ENCODE data around the gene CFAP45. TPM values are rescaled to one million over a fixed set of nuclear protein-coding genes. Genes with fewer than 3 reads are reported as not detected.

CFAP45 gene
- 1 to 10 TPM in 1 of 3 donors, under 1 TPM in 2; 0.82 to 1.2 (median 0.82) TPM for total RNA-seq

GRCh38 chr1:159900086-159900680, at the start of gene CFAP45:
CFAP45 (minus strand) TSS chr1:159900165; CDS start chr1:159900098, 67 bp downstream.
- Mint-ChIP-seq H3K4me1 (ENCODE audit: low read depth) (no peaks in the 10 kb centered on the region), H3K36me3 (ENCODE audit: insufficient read depth) (no peaks in the 10 kb centered on the region), H3K9me3 (no peaks in the 10 kb centered on the region), H3K27me3 (ENCODE audit: low read depth) (no peaks in the 10 kb centered on the region), H3K4me3 (no peak within 1 kb of the TSS)
- ATAC-seq: no peak
- DNase-seq: no peak

GRCh38 chr1:159949123-159949522, 49.2 kb upstream of the CFAP45 start:
- Mint-ChIP-seq H3K9me3 (no peaks in the 10 kb centered on the region), H3K27me3 (ENCODE audit: low read depth) (peaks cover 29% of the 10 kb centered on the region), H3K4me1 (ENCODE audit: low read depth) (peaks cover 8% of the 10 kb centered on the region), H3K4me3 (no peak overlapping the region), H3K36me3 (ENCODE audit: insufficient read depth) (no peaks in the 10 kb centered on the region)
- DNase-seq (no peak), ATAC-seq (no peak)

DNA sequence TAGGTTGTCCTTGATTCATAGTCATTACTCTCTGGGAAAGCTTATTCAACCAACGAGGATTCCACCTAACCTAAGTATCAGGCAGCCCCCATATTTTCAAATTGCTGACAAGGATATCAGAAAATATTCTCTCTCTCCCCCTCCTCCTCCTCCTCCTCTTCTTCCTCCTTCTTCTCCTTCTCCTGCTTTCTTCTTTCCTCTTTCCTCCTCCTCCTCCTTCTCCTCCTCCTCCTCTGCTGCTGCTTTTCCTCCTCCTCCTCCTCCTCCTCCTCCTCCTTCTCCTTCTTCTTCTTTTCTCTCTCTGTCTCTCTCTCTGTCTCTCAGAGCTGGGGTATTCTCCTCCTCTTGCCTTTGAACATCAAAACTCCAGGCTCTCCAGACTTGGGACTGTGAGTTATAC, 48.0 kb upstream of the CFAP45 start:
- H3K9me3 Mint-ChIP-seq: no peaks in the 10 kb centered on the region
- peaks cover 34% of the 10 kb centered on the region for H3K27me3 Mint-ChIP-seq (ENCODE audit: low read depth)
- H3K4me3 Mint-ChIP-seq: no peak overlapping the region
- no peak for ATAC-seq
- no peaks in the 10 kb centered on the region for H3K36me3 Mint-ChIP-seq (ENCODE audit: insufficient read depth)
- no peak for DNase-seq
- peaks cover 8% of the 10 kb centered on the region for H3K4me1 Mint-ChIP-seq (ENCODE audit: low read depth)

GRCh38 chr1:159946242-159947187, 46.5 kb upstream of the CFAP45 start:
- peaks cover 38% of the 10 kb centered on the region for H3K27me3 Mint-ChIP-seq (ENCODE audit: low read depth)
- ATAC-seq: no peak
- peaks cover 8% of the 10 kb centered on the region for H3K4me1 Mint-ChIP-seq (ENCODE audit: low read depth)
- no peaks in the 10 kb centered on the region for H3K36me3 Mint-ChIP-seq (ENCODE audit: insufficient read depth)
- H3K4me3 Mint-ChIP-seq: peak overlapping the region; percentile 71
- H3K9me3 Mint-ChIP-seq: no peaks in the 10 kb centered on the region
- DNase-seq: no peak

- peaks cover 38% of the 10 kb centered on the region for H3K27me3 Mint-ChIP-seq (ENCODE audit: low read depth)
- H3K4me1 Mint-ChIP-seq (ENCODE audit: low read depth): peaks cover 8% of the 10 kb centered on the region
- H3K9me3 Mint-ChIP-seq: no peaks in the 10 kb centered on the region
- DNase-seq (peak; percentile 77), ATAC-seq (peak; percentile 98)
- no peaks in the 10 kb centered on the region for H3K36me3 Mint-ChIP-seq (ENCODE audit: insufficient read depth)
- H3K4me3 Mint-ChIP-seq: peak within 1 kb of the TSS; percentile 71
Measured at GRCh38 chr1:159945483-159946241, 45.7 kb upstream of the CFAP45 start, which contains the start of gene IGSF9. IGSF9 (minus strand) TSS chr1:159945613; CDS start chr1:159943454, 2,159 bp downstream.

DNA sequence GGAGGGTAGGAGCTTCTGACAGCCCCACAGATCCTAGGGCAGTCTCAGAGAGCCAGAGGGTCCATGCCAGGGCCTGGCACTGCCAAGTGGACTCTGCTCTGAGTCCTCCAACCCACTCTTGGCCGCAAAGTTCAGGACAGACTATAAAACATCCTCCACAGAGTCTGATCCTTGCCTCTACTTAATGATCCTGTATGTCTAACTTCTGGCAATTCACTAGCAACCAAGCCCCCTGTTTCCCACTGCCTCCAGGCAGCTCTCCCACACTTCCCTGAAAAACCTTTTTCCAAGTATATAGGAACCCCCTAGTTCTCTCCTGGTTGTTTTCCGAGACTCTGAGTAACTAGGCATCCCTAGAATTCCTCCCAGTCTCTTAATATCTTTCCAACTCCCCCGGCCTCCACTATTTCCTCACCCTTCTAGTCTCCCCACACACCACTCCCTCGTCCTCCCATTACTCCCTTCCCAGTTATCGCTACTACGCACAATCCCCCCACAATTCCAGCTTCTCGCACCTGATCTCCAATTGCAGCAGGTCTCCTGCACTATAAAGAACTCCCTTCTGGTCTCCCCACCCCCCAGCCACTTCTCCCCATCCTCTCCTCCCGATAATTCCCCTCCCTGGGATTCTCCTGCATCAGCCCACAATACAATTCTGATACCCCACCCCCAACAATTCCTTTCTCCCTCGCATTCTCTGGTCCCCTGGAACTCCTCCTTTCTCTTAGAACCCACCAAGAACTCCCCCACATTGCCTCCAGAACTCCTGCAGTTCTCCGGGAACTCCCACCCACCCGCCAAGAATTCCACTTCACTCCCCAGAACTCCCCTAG, 44.9 kb upstream of the CFAP45 start:
- H3K36me3 Mint-ChIP-seq (ENCODE audit: insufficient read depth): no peaks in the 10 kb centered on the region
- H3K4me3 Mint-ChIP-seq: peak overlapping the region; percentile 71
- H3K9me3 Mint-ChIP-seq: no peaks in the 10 kb centered on the region
- peaks cover 38% of the 10 kb centered on the region for H3K27me3 Mint-ChIP-seq (ENCODE audit: low read depth)
- ATAC-seq: no peak
- DNase-seq: no peak
- H3K4me1 Mint-ChIP-seq (ENCODE audit: low read depth): peaks cover 8% of the 10 kb centered on the region

- H3K4me3 Mint-ChIP-seq: no peak overlapping the region
- H3K27me3 Mint-ChIP-seq (ENCODE audit: low read depth): peaks cover 40% of the 10 kb centered on the region
Measured at GRCh38 chr1:159943908-159944622, 44.1 kb upstream of the CFAP45 start.

GRCh38 chr1:159943278-159943640, 43.3 kb upstream of the CFAP45 start:
- Mint-ChIP-seq H3K4me3 (no peak overlapping the region), H3K9me3 (no peaks in the 10 kb centered on the region), H3K27me3 (ENCODE audit: low read depth) (peaks cover 43% of the 10 kb centered on the region), H3K4me1 (ENCODE audit: low read depth) (peaks cover 8% of the 10 kb centered on the region), H3K36me3 (ENCODE audit: insufficient read depth) (no peaks in the 10 kb centered on the region)
- ATAC-seq (no peak), DNase-seq (no peak)

More at GRCh38 chr1:159943908-159944622, 44.1 kb upstream of the CFAP45 start:
- Mint-ChIP-seq H3K36me3 (ENCODE audit: insufficient read depth) (no peaks in the 10 kb centered on the region), H3K9me3 (no peaks in the 10 kb centered on the region), H3K4me1 (ENCODE audit: low read depth) (peaks cover 8% of the 10 kb centered on the region)
- ATAC-seq (no peak), DNase-seq (no peak)

GRCh38 chr1:159942632-159943277, 42.8 kb upstream of the CFAP45 start:
- Mint-ChIP-seq H3K4me1 (ENCODE audit: low read depth) (peaks cover 8% of the 10 kb centered on the region), H3K36me3 (ENCODE audit: insufficient read depth) (no peaks in the 10 kb centered on the region), H3K9me3 (no peaks in the 10 kb centered on the region), H3K27me3 (ENCODE audit: low read depth) (peaks cover 44% of the 10 kb centered on the region), H3K4me3 (no peak overlapping the region)
- ATAC-seq (no peak), DNase-seq (no peak)

DNA sequence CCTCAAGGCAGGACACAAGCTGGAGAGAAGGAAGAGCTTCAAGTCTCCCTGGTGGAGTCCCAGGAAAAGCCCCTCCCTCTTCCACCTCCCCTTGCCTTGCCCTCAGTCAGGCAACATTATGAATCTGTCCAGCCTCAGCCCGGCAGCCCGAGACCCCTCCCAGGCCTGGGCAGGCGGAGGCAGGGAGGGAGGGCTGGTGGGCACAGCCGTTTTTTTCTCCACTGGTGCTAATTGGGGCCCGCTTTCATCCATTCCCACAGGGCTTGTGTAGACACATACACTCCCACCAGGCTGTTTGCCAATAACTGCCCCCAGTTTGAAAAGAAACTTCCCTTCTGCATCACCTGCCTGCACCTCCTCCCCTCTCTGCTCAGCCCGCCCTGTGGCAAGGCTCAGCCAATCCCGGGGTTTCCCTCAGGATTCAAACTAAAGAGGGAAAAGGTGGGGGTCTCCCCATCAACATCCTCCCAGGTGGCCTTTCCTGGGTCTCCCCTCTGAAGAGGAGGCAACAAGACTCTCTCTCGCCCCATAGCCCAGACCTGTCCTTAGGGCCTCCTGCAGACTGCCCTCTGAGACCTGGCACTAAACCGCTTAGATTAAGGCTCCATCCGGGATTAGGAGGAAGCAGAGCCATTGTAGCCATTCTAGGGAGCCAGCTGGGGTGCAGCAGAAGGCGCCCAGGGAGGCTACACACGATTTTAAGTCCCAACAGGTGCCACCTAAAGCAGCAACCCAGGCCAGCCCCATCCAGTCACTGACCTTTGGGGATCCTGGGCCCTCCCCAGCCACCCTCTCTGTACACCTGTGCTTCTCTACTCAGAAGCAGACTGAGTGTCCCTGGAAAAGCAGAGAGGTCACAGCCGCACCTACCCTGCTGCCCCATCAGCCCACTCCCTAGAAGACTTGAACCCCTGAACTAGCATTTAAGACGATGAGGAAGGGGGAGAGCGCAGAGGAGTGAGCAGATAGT, 41.9 kb upstream of the CFAP45 start:
- H3K4me3 Mint-ChIP-seq: no peak overlapping the region
- H3K9me3 Mint-ChIP-seq: no peaks in the 10 kb centered on the region
- ATAC-seq: no peak
- DNase-seq: no peak
- H3K4me1 Mint-ChIP-seq (ENCODE audit: low read depth): peaks cover 10% of the 10 kb centered on the region
- H3K36me3 Mint-ChIP-seq (ENCODE audit: insufficient read depth): no peaks in the 10 kb centered on the region
- H3K27me3 Mint-ChIP-seq (ENCODE audit: low read depth): peaks cover 44% of the 10 kb centered on the region

GRCh38 chr1:159941141-159941540, 41.2 kb upstream of the CFAP45 start:
- Mint-ChIP-seq H3K36me3 (ENCODE audit: insufficient read depth) (no peaks in the 10 kb centered on the region), H3K27me3 (ENCODE audit: low read depth) (peaks cover 44% of the 10 kb centered on the region), H3K9me3 (no peaks in the 10 kb centered on the region), H3K4me3 (no peak overlapping the region), H3K4me1 (ENCODE audit: low read depth) (peaks cover 14% of the 10 kb centered on the region)
- ATAC-seq (no peak), DNase-seq (no peak)

GRCh38 chr1:159940006-159940620, 40.1 kb upstream of the CFAP45 start:
- Mint-ChIP-seq H3K9me3 (no peaks in the 10 kb centered on the region), H3K36me3 (ENCODE audit: insufficient read depth) (no peaks in the 10 kb centered on the region), H3K4me3 (no peak overlapping the region), H3K4me1 (ENCODE audit: low read depth) (peaks cover 10% of the 10 kb centered on the region), H3K27me3 (ENCODE audit: low read depth) (peaks cover 43% of the 10 kb centered on the region)
- no peak for ATAC-seq
- no peak for DNase-seq

All from activated T-cell treated with anti-CD3 and anti-CD28 coated beads, Interleukin-2, amount 50 U/mL, for 4 hours (primary cell).